G401 (cell line): ENCODE data around the gene TSKS. TPM values are rescaled to one million over a fixed set of nuclear protein-coding genes. Genes with fewer than 3 reads are reported as not detected.

ENCODE experiments used
- DNase-seq: peaks from one replicate; pipeline ENCODE4 v3.0.0-alpha.2; 2015; ENCODE audit warnings: low spot score
- in situ Hi-C: cut with HindIII; loops from 2 replicates; pipeline ENCODE4 v1.10.0; 2016; ENCODE audit warnings: low sequenced_read_pairs, mixed read lengths
- total RNA-seq: library from RNA; depleted of rRNA; stranded (reverse); fragments of >200 nt; shearing (Covaris generic); gene quantifications from 2 replicates; pipeline ENCODE4 v1.2.3, GENCODE V29; 2014; rRNA removed

The TSKS gene, protein sequence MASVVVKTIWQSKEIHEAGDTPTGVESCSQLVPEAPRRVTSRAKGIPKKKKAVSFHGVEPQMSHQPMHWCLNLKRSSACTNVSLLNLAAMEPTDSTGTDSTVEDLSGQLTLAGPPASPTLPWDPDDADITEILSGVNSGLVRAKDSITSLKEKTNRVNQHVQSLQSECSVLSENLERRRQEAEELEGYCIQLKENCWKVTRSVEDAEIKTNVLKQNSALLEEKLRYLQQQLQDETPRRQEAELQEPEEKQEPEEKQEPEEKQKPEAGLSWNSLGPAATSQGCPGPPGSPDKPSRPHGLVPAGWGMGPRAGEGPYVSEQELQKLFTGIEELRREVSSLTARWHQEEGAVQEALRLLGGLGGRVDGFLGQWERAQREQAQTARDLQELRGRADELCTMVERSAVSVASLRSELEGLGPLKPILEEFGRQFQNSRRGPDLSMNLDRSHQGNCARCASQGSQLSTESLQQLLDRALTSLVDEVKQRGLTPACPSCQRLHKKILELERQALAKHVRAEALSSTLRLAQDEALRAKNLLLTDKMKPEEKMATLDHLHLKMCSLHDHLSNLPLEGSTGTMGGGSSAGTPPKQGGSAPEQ
- 0.49 TPM in 1 of 2 replicates, not detected in the other for total RNA-seq

DNA sequence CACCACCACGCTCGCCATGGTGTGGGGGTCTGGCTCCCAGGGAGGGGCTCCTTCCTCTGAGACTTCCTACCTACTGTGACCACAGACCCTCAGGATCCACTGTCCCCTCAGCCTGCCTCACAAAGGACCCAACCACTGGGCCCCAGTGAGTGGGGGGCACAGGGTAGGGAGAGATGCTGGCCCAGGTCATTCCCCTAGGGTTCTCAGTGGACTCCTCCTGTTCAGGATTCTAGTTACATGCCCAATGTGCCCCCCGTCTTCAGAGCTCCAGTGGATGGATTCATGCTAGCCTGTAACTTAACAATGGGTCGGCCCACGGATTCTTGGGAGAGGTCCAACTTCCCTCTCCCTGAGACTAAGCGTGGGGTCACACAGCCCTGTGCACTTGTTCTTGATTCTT is at the start of gene TSKS:
Gene TSKS, minus strand, starts transcription at position 77 of the 400 bp plus-strand sequence. Its CDS starts 59 bp downstream, at position 18.
- in situ Hi-C loops: no loop called here

DNA sequence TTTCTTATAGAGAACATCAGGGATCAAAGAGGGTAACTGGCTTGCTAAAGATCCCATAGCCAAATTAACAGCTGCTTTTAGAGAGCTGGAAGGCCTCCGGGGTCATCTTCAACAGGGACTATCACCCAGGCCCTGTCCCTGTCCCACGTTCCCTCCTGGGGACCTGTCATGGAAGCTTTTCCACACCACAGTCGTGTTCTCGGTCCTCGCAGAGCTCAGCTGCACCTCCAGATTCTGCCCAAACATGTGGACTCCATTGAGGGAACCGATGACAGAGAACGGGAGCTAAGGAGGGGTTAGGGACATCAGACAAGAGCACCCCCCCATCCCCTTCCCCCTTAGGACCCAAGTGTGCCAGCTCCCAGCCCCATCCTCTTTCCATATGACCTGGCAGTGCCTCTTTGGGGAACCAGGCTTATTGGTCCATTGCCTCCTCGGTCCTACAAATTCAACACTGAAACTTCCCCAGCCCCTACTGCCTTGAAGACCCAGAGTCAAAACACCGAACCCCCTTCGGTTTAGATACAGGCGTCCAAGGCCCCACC is 49.4 kb upstream of the TSKS start:
- no peak for DNase-seq
- in situ Hi-C loops: no loop called here

More for the DNA sequence above, at the start of gene TSKS:
- no peak for DNase-seq

DNA sequence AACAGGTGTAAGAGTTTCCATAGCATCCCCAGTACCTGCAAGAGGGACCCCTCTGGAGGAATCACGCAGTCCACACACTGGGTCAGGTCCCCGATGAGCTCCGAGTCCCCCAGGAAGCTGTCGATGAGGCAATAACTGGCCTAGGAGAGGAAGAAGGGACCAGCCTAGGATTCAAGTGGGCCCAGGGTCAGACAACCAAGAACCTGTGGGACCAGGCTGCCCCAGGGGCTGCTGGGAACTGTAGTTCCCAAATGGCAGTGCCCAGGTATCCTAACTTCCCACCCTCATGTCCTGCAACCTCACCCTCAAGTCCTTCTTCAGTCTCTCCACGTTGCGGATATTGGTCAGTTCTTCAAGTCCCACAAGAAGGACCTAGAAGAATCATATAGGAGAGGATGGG is 48.2 kb upstream of the TSKS start:
- in situ Hi-C loops: no loop called here
- peak; percentile 6 for DNase-seq

DNA sequence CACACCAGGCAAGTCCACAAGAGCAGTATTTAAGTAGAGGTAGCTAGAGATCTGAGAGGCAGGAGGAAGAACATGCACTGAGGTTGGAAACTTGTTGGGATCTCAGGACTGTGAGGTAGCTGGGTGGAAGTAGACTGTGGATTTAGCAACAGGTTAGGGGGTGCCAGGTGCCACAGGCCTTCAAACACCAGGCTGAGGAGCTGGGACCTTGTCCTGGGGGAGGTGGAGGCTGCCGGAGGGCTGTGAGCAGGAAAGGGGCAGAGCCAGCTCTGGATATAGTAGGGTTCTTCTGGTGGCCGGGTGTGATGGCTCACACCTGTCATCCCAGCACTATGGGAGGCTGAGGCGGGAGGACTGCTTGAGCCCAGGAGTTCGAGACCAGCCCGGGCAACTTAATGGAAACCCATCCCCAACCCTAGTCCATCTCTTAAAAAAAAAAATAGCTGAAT is 46.9 kb upstream of the TSKS start:
- no peak for DNase-seq
- in situ Hi-C loops: no loop called here

DNA sequence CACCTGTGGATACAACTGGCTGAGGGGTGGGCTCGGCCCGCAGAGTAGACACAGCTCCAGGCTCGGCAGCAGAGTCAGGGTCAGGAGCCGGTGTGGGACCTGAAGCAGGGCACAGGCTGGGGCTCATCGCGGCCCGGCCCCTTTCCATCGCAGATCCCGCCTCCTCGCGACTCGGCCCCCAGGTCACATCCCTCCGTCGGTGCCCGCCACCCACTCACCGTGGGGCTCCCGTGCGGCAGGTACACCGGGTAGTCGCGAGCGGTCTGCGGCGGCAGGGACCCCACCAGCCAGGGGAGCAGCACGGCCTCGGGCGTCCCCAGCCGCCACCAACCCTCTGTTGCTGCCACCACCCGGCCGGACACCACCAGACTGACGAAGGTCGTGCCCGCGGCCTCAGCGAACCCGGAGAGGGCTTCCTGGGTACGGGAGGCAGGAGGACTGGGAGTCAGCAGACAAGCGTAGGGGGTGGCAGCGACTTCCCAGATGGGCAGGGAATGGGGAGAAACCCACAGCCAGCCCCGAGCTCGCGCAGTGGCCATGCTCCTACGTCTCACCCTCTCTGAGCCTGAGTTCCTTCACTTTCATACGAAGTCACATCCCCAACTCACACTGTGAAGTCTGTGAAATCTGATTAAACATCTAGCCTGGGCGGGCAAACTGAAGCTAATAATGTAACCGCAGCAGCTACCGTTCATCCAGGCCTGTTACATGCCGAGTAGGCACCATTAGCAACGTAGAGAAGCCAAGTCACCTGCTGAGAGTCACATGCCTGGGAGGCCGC is 46.2 kb upstream of the TSKS start:
- peak; percentile 75 for DNase-seq

DNA sequence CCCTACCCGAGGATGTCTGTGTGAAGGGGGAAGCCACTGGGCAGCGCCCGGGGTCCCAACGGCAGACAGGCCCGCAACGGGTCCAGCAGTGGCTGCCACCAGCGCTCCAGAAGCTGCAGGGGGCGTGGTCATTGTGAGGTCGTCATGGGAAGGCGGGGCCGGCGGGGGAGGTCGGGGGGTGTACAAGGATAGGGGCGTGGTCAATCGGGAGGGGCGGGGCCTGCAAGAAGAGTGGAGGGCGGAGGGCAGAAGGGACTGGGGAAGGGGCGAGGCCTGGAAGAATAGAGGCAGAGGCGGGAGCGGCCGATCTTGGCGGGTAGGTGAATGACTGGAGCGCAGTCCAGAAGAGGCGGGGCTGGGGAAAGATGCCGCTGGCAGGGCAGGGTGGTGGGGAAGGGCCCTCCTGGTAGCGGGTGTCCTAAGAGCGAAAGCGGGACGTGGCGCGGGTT is 45.6 kb upstream of the TSKS start:
- peak; percentile 84 for DNase-seq
- in situ Hi-C loops: no loop called here

More for the DNA sequence above, 46.2 kb upstream of the TSKS start:
- in situ Hi-C loops: no loop called here

DNA sequence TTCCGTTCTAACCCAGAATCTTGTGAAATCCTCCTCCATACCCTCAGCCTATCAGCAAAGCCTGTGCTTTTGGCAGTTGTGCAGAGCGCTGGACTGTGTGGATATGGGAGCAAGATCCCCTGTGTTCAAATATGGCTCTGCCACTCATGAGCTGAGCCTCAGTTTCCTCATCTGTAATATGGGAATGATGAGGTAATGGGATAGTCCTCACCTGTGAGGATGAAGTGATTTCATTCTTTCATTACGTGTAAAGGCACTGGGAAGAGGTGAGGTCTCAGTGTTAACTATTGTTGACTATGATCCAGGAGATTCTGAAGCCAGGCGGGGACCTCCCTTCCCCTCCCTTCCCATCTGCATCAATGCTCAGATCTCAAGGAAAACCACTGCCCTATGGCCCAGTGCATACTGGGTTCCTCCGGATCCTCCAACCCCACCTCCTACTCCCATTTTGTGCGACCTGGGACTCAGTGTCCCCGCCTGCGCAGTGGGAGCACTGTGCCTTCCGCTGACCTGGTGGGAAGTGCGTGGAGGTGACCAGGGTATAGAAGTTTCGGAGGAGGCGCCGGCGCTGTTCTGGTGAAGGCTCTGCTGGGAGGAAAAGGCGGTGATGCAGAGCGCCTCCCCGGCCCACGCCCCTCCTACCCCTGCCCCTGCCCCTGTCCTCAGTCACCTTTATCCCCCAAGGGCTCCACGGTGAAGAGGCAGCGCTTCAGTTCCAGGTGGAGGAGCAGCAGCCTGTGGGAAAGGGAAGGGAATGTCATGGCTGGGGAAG is 45.0 kb upstream of the TSKS start:
- no peak for DNase-seq
- in situ Hi-C loops: no loop called here

DNA sequence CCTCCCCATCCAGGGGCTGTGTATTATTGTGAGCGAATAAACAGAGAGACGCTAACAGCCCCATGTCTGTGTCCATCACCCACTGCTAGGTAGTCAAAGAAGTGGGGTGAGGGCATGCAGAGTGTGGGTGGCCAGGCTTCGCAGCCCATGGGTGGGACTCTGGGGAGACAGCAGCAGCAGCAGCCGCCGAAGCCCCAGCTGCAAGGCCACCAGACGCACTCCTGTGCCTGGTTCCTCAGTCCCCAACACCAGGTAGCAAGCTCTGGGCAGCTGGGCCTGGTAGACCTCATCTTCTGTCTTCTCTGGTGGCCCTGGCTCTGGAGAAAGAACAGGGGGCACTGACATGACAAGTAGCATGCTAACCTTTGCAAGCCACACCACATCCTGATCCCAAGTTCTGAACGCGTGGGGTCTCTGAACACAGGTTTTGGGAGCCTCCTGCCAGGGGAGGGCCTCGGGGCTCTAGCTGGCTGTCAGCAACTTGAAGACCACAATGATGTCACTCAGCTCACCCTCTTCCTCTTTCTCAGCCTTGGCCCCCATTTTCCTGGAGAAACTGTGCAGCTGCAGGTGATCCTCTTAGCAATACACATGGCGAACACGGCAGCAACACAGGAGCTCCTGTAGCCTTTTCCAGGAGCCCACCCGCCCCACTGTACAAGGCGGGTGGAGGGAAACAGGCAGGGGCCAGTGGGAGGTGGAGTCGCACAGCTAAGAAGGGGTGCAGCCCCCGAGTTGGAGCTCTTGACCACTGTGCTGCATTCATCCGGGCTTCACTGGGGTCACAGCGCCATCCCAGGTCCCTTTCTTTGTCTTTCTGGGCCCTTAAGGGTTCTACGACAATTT is 44.2 kb upstream of the TSKS start:
- no peak for DNase-seq
- in situ Hi-C loops: no loop called here

DNA sequence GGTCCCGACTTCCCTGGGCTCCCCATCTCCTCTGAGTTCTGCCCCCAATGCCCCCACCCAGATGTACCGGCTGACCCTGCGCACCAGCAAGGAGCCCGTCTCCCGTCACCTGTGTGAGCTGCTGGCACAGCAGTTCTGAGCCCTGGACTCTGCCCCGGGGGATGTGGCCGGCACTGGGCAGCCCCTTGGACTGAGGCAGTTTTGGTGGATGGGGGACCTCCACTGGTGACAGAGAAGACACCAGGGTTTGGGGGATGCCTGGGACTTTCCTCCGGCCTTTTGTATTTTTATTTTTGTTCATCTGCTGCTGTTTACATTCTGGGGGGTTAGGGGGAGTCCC is 43.5 kb upstream of the TSKS start:
- DNase-seq: no peak
- in situ Hi-C loops: no loop called here

DNA sequence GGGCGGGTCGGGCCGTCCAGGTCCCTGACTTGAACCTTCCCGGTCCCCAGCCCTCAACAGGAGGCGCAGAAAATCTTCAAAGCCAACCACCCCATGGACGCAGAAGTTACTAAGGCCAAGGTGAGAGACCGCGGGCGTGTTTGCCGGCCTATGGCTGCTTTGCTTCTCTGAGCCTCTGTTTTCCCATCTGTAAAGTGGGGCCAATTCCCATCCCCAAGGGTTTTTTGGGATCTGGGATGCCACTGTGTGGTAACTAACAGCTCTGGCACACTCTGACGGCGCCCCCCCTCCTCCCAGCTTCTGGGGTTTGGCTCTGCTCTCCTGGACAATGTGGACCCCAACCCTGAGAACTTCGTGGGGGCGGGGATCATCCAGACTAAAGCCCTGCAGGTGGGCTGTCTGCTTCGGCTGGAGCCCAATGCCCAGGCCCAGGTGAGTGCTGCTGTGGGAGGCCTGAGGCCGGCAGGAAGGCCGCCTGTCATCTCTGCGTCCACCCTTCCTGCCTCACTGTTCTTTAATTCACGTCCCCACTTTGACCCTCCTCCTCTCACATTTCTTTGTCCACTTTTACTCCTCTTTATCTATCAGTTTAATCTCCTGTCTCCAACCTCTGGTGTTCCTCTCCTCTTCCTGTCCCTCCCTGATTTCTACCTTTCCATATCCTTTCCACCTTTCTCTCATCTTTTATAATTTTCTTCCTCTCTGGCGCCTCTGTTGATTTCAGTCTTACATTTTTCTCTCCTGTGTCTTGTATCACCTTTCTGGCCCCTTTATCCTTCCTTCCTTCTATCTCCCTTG is 42.9 kb upstream of the TSKS start:
- in situ Hi-C loops: no loop called here
- DNase-seq: no peak

DNA sequence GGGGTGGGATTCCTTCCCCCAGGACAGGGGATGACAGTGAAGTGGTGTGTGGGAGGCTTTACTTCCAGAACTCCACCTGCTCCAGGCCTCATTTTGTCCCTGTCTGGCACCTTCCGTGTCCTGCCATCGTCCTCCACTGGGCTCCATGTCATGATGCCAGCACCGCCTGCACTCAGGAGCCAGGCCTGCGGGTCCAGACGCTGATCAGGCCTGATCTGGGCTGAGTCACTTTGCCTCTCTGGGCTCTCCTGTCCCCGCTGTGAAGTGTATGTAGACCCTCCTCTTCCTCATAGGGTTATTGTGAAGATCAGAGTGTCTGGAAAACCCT is 40.4 kb upstream of the TSKS start:
- no peak for DNase-seq
- in situ Hi-C loops: no loop called here

DNA sequence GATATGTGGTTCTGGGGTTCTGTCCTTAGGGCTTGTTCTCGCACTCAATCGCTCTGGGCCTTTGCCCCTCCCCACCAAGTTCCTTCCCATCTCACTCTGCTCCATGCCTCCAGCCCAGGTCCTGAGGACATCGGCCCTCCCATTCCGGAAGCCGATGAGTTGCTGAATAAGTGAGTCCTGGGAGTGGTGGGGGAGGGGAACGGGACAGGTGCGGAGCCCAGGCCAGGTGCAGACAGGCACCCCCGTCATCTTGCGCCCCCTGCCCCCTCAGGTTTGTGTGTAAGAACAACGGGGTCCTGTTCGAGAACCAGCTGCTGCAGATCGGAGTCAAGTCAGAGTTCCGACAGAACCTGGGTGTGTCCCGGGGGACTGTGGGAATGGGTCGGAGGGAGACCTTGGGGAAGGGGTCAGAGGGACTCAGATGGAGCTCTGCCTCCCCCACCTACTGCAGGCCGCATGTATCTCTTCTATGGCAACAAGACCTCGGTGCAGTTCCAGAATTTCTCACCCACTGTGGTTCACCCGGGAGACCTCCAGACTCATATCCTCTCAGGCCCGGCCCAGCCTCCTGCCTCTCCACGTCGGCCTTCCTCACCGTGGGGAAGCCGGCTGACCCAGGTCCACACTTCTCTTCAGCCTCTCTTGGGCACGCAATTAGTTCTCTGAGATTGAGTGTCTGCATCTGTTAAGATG is 39.9 kb upstream of the TSKS start:
- in situ Hi-C loops: no loop called here
- no peak for DNase-seq

DNA sequence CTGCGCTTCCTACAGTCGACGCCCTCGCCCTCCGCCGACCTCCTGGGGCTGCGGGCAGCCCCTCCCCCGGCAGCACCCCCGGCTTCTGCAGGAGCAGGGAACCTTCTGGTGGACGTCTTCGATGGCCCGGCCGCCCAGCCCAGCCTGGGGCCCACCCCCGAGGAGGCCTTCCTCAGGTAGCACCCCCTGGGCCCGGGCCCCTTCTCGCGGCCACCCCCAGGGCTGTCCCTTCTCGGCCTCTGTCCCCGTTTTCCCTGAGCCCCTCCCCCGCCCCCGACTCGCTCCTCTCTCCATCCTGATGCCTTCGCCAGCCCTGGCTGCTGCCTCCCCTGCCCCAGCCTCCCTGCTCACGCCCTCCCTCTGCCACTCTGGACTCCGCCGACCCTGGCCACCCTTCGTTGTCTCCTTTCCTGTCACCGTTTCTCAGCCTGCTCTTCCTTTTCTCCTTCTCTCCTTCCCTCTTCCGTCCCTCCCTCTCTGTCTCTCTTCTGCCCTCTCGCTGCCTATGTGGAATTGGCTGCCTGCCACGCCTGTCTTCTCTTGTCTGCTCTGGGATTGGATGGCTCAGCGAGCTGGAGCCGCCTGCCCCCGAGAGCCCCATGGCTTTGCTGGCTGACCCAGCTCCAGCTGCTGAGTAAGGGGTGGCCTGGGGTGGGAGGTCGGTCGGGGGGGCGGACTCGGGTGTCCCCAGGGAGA is 39.0 kb upstream of the TSKS start:
- peak; percentile 98 for DNase-seq
- in situ Hi-C loops: no loop called here

DNA sequence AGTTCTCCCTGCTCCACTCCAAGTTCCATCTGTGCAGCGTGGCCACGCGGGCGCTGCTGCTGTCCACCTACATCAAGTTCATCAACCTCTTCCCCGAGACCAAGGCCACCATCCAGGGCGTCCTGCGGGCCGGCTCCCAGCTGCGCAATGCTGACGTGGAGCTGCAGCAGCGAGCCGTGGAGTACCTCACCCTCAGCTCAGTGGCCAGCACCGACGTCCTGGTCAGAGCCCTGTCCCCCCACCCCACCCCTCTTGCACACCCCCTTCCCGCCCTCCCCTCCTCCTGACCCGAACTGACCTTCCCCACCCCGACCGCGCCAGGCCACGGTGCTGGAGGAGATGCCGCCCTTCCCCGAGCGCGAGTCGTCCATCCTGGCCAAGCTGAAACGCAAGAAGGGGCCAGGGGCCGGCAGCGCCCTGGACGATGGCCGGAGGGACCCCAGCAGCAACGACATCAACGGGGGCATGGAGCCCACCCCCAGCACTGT is 38.3 kb upstream of the TSKS start:
- peak; percentile 34 for DNase-seq
- in situ Hi-C loops: no loop called here

DNA sequence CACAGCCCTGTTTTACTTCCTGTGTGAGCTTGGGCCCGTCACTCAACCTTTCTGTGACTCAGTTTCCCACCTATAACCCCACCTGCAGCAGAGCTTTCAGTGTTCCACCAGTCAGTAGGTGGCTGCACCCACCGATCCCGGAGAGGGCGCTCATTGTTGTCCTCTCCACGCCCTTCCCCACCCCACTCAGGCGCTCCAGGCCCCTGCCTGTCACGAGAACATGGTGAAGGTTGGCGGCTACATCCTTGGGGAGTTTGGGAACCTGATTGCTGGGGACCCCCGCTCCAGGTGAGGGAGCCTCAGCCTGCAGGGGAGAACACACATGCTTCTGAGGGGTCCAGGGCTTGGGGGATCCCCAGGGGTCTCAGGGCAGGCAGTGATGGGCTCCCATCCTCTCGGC is 37.7 kb upstream of the TSKS start:
- no peak for DNase-seq
- in situ Hi-C loops: no loop called here

DNA sequence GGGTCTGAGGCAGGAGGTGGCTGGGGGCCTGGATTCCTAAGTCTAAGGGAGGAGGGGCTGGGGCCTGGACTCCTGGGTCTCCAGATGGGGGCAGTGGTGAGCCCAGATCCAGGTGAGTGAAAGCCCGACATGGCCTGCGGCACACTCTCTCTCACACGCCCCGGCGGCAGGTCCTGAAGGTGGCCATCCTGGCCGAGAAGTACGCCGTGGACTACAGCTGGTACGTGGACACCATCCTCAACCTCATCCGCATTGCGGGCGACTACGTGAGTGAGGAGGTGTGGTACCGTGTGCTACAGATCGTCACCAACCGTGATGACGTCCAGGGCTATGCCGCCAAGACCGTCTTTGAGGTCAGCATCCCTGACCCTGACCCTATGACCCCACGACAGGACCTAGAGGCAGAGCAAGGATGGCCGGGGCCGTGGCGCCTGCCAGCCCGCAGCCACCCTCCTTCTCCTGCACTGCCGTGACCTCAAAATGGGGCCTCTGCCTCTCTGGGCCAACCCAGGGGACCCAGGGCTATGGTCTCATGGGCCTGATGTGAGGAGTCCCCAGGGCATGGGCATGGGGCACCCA is 36.8 kb upstream of the TSKS start:
- in situ Hi-C loops: no loop called here
- peak; percentile 10 for DNase-seq
